Naive B cell (primary cell): ENCODE data around the gene ADAR. TPM values are rescaled to one million over a fixed set of nuclear protein-coding genes. Genes with fewer than 3 reads are reported as not detected.

ENCODE experiments used
- ATAC-seq, 2 donors: fragments of 150-1000 bp; cut with Tn5 transposase; 2 replicates each; pipeline ENCODE4 v1.10.0; 2021; ENCODE audit warnings: low read depth in 2 of 2, mild to moderate bottlenecking in 2 of 2, moderate library complexity in 2 of 2
- DNase-seq: peaks from one replicate; pipeline ENCODE4 v3.0.0; 2022
- H3K27ac Mint-ChIP-seq, 6 donors: one replicate each; pipeline ENCODE4 v1.8.0; 2020 to 2022; ENCODE audit warnings: mild to moderate bottlenecking in 6 of 6, mixed read lengths in 6 of 6, moderate library complexity in 5 of 6, inconsistent platforms in 2 of 6
- H3K27me3 Mint-ChIP-seq, 3 donors: one replicate each; pipeline ENCODE4 v1.8.0; 2021 to 2022; ENCODE audit warnings: mixed read lengths in 3 of 3, mild to moderate bottlenecking in 1 of 3
- H3K36me3 Mint-ChIP-seq, 2 donors: one replicate each; pipeline ENCODE4 v1.8.0; 2020 to 2022; ENCODE audit warnings: mixed read lengths in 2 of 2, inconsistent platforms in 1 of 2, mild to moderate bottlenecking in 1 of 2
- H3K4me1 Mint-ChIP-seq, 3 donors: one replicate each; pipeline ENCODE4 v1.8.0; 2020 to 2022; ENCODE audit warnings: mixed read lengths in 3 of 3, inconsistent platforms in 1 of 3, mild to moderate bottlenecking in 1 of 3, moderate library complexity in 1 of 3
- H3K4me3 Mint-ChIP-seq, 8 donors: one replicate each; pipeline ENCODE4 v1.8.0; 2020 to 2022; ENCODE audit warnings: mild to moderate bottlenecking in 8 of 8, mixed read lengths in 8 of 8, moderate library complexity in 8 of 8, inconsistent platforms in 2 of 8
- H3K9me3 Mint-ChIP-seq, 7 donors: one replicate each; pipeline ENCODE4 v1.8.0; 2020 to 2022; ENCODE audit warnings: mixed read lengths in 7 of 7, mild to moderate bottlenecking in 5 of 7, inconsistent platforms in 2 of 7, moderate library complexity in 1 of 7
- polyA plus RNA-seq, 6 donors: library from polyadenylated mRNA; unstranded; fragments of 300-500 nt; fragmentation: Illumina TruSeq; gene quantifications; one replicate each; pipeline ENCODE4 v1.2.3, GENCODE V29; 2021; ENCODE audit warnings: low read depth in 6 of 6

Gene ADAR
- polyA plus RNA-seq, 6 donors from 2014 or later, result 42.0 to 134 (median 95.9) TPM

- Mint-ChIP-seq H3K27ac (peak overlapping the region in 1 of 6 donors; percentile 20), H3K4me1 (peaks cover 4 to 9% (median 5%) of the 10 kb centered on the region in 3 donors), H3K36me3 (peaks cover 0 to 8% of the 10 kb centered on the region in 2 donors), H3K9me3 (peaks cover 0 to 2% (median 0%) of the 10 kb centered on the region in 7 donors), H3K27me3 (peaks cover 15 to 33% (median 31%) of the 10 kb centered on the region in 3 donors), H3K4me3 (no peak overlapping the region)
- DNase-seq (no peak), ATAC-seq (no peak)
Measured at GRCh38 chr1:154574716-154575115, 33.3 kb downstream of the ADAR start.

- Mint-ChIP-seq H3K4me1 (peaks cover 0 to 8% (median 6%) of the 10 kb centered on the region in 3 donors), H3K27ac (peak overlapping the region in 1 of 6 donors; percentile 57), H3K4me3 (no peak overlapping the region), H3K36me3 (no peaks in the 10 kb centered on the region), H3K9me3 (peaks cover 0 to 2% (median 0%) of the 10 kb centered on the region in 7 donors), H3K27me3 (peaks cover 18 to 46% (median 44%) of the 10 kb centered on the region in 3 donors)
- DNase-seq (no peak), ATAC-seq (no peak)
Measured at GRCh38 chr1:154573168-154573510, 34.8 kb downstream of the ADAR start.

DNA sequence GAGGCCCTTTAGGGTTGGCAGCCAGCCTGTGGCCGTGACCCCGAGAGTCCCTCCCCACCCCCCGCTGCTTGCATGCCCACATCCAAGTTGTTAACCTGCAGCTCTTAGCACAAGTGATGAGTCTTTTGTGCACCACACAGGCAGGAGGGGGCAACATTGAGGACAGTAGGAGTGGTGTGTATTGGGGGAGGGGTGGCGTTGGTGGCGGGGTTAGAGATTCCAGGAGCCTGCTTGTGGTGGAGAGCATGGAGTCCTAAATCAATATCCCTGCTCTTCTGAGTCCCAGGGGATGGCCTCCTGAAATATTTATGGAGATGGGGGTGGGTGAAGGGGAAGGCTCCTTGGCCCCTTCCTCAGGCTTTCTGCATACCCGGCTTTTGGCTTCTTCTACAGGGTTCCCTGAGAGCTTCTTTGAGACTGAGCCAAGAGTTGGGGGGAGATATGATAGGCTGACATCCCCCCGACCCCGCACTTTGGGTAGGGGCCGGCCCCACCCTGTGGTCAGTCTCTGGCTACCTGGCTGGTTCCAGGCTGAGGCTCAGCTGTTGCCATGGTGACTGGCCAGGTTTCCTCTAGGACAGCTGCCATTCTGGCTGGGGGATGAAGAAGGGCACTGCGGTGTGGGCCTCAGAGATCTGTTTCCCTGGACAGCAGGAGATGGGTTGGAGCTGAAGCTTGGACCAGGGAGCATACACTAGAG is 35.4 kb downstream of the ADAR start:
- peaks cover 0 to 2% of the 10 kb centered on the region in 2 donors for H3K36me3 Mint-ChIP-seq
- peaks cover 18 to 52% (median 49%) of the 10 kb centered on the region in 3 donors for H3K27me3 Mint-ChIP-seq
- ATAC-seq, result no peak
- H3K4me1 Mint-ChIP-seq, result peaks cover 4 to 11% (median 11%) of the 10 kb centered on the region in 3 donors
- H3K27ac Mint-ChIP-seq, result peak overlapping the region in 1 of 6 donors; percentile 33
- H3K9me3 Mint-ChIP-seq, result peaks cover 0 to 2% (median 0%) of the 10 kb centered on the region in 7 donors
- H3K4me3 Mint-ChIP-seq, result no peak overlapping the region
- DNase-seq, result no peak

DNA sequence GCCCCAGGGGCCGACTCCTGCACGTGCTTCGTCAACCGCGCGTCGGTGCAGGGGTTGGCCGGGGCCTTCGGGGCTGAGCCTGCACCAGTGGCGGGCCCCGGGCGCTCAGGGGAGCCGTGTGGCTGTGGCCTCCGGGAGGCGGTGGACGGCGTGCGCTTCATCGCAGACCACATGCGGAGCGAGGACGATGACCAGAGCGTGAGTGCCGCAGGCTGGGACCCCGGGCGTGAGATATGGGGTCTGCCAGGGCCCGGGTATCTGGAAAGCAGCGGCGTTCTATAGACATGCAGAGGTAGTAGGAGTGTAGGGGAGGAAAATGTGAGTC is 36.1 kb downstream of the ADAR start:
- H3K27ac Mint-ChIP-seq, result no peak overlapping the region
- H3K4me3 Mint-ChIP-seq, result no peak overlapping the region
- DNase-seq (no peak), ATAC-seq (no peak)
- peaks cover 0 to 2% (median 0%) of the 10 kb centered on the region in 7 donors for H3K9me3 Mint-ChIP-seq
- peaks cover 8 to 16% (median 15%) of the 10 kb centered on the region in 3 donors for H3K4me1 Mint-ChIP-seq
- peaks cover 0 to 5% of the 10 kb centered on the region in 2 donors for H3K36me3 Mint-ChIP-seq
- peaks cover 23 to 58% (median 56%) of the 10 kb centered on the region in 3 donors for H3K27me3 Mint-ChIP-seq

DNA sequence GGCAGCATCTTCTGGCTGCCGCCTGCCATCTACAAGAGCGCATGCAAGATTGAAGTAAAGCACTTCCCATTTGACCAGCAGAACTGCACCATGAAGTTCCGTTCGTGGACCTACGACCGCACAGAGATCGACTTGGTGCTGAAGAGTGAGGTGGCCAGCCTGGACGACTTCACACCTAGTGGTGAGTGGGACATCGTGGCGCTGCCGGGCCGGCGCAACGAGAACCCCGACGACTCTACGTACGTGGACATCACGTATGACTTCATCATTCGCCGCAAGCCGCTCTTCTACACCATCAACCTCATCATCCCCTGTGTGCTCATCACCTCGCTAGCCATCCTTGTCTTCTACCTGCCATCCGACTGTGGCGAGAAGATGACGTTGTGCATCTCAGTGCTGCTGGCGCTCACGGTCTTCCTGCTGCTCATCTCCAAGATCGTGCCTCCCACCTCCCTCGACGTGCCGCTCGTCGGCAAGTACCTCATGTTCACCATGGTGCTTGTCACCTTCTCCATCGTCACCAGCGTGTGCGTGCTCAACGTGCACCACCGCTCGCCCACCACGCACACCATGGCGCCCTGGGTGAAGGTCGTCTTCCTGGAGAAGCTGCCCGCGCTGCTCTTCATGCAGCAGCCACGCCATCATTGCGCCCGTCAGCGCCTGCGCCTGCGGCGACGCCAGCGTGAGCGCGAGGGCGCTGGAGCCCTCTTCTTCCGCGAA is 36.6 kb downstream of the ADAR start:
- peaks cover 28 to 64% (median 61%) of the 10 kb centered on the region in 3 donors for H3K27me3 Mint-ChIP-seq
- H3K9me3 Mint-ChIP-seq, result peaks cover 0 to 2% (median 0%) of the 10 kb centered on the region in 7 donors
- H3K36me3 Mint-ChIP-seq, result peaks cover 0 to 5% of the 10 kb centered on the region in 2 donors
- H3K4me1 Mint-ChIP-seq, result peaks cover 8 to 16% (median 15%) of the 10 kb centered on the region in 3 donors
- no peak for ATAC-seq
- H3K27ac Mint-ChIP-seq, result no peak overlapping the region
- no peak for DNase-seq
- H3K4me3 Mint-ChIP-seq, result no peak overlapping the region

DNA sequence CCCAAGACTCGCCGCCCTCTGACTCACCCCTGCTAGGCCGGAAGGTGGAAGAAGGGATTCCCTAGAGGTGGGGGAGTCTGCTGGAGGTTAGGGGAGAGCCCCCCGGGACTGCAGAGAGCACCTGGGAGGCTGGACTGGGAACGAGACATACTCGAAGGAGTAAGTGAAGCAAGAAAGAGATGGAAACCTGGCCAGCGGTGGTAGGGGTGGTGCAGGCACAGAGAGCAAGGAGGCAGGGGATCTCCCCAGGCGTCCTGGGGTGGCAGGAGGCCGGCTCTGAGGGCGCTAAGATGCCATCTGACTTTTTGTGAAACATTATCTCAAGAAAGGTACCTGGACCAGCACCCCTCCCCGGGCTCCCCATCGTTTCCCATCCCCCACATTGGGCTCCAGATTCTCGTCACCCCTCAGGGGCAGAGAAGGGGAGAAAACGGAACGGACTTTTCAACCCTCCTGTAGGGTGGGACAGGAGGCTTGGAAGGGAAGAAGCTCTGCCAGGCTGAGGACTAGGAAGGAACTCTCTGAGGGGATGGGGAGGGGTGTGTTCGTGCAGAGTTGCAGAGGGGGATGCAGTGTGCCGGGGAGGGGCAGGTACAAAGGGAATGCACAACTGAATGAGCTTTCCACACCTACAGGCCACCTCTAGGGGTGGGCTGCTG is 39.7 kb downstream of the ADAR start:
- H3K27me3 Mint-ChIP-seq, result peaks cover 30 to 77% (median 57%) of the 10 kb centered on the region in 3 donors
- H3K4me3 Mint-ChIP-seq, result peak overlapping the region in 2 of 8 donors; percentile 21 to 74
- H3K36me3 Mint-ChIP-seq, result peaks cover 0 to 5% of the 10 kb centered on the region in 2 donors
- peaks cover 7 to 11% (median 8%) of the 10 kb centered on the region in 3 donors for H3K4me1 Mint-ChIP-seq
- H3K9me3 Mint-ChIP-seq, result peaks cover 0 to under 1% (median 0%) of the 10 kb centered on the region in 7 donors
- no peak overlapping the region for H3K27ac Mint-ChIP-seq
- DNase-seq (no peak), ATAC-seq (no peak)

- DNase-seq (peak; percentile 69), ATAC-seq (peak; percentile 93 to 97)
- Mint-ChIP-seq H3K9me3 (no peaks in the 10 kb centered on the region), H3K4me1 (peaks cover 7 to 11% (median 8%) of the 10 kb centered on the region in 3 donors), H3K27me3 (peaks cover 28 to 70% (median 57%) of the 10 kb centered on the region in 3 donors), H3K27ac (peak within 1 kb of the TSS in 3 of 6 donors; percentile 74 to 90 (median 89)), H3K36me3 (peaks cover 0 to 5% of the 10 kb centered on the region in 2 donors), H3K4me3 (peak within 1 kb of the TSS in 4 of 8 donors; percentile 25 to 74 (median 48))
Measured at GRCh38 chr1:154567386-154568156, 40.4 kb downstream of the ADAR start, which contains the start of gene CHRNB2. TSS of gene CHRNB2 (plus strand) at chr1:154567778. CDS start at chr1:154568045, 267 bp downstream.

GRCh38 chr1:154565876-154566275 is 42.1 kb downstream of the ADAR start:
- Mint-ChIP-seq H3K27me3 (peaks cover 28 to 55% (median 43%) of the 10 kb centered on the region in 3 donors), H3K36me3 (peaks cover 0 to 5% of the 10 kb centered on the region in 2 donors), H3K27ac (no peak overlapping the region), H3K4me1 (peaks cover 7 to 11% (median 8%) of the 10 kb centered on the region in 3 donors), H3K9me3 (no peaks in the 10 kb centered on the region), H3K4me3 (no peak overlapping the region)
- ATAC-seq (no peak), DNase-seq (no peak)

- Mint-ChIP-seq H3K4me3 (peak overlapping the region; percentile 83 to 98 (median 96)), H3K36me3 (peaks cover 7 to 9% of the 10 kb centered on the region in 2 donors), H3K9me3 (no peaks in the 10 kb centered on the region), H3K27ac (peak overlapping the region; percentile 94 to 100 (median 98)), H3K27me3 (no peaks in the 10 kb centered on the region), H3K4me1 (peaks cover 24 to 43% (median 39%) of the 10 kb centered on the region in 3 donors)
- ATAC-seq (peak; percentile 44 to 50), DNase-seq (peak; percentile 80)
Measured at GRCh38 chr1:154559466-154560044, 48.4 kb downstream of the ADAR start.

GRCh38 chr1:154558720-154559465 is 49.1 kb downstream of the ADAR start:
- Mint-ChIP-seq H3K36me3 (peaks cover 9 to 12% of the 10 kb centered on the region in 2 donors), H3K4me3 (peak overlapping the region; percentile 83 to 98 (median 96)), H3K4me1 (peaks cover 24 to 45% (median 40%) of the 10 kb centered on the region in 3 donors), H3K27me3 (no peaks in the 10 kb centered on the region), H3K9me3 (no peaks in the 10 kb centered on the region), H3K27ac (peak overlapping the region; percentile 94 to 100 (median 98))
- DNase-seq, result peak; percentile 100
- ATAC-seq, result peak; percentile 88 to 91

DNA sequence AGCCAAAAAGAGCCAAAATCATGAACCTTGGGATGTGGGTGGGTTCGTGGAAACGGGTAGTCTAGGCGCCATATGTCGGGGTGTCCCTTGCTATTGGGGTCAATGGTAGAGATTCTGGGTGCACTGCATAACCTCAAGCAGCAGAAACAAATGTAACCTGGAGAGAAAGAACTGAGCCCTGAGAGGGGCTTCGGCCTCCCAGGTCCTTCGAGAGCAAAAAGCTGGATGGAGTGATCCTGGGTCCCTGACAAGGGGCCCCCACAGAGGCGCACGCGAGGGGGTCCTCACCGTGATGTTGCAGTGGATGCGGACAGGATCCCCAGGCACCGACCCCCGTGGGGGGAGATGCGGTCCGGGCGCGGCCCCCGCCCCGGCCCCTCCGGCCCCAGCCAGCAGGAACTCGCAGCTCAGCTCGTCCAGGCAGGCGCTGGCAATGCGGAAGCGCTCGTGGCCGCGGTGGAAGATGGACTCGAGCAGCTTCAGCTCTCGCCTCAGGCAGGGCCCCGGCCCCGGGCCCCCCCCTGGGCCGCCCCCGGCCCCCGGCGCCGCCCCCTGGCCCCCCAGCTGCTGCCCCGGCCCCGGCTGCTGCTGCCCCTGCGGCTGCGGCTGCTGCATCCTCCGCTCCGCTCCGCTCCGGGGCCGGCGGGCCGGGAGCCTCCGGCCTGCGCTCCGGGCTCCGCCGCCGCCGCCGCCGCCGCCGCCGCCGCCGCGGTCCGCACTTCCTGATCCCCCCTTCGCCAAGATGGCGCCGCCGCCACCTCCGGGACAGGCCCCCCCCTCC is 49.9 kb downstream of the ADAR start, which contains the start of gene UBE2Q1:
TSS of gene UBE2Q1 (minus strand) at position 724 of the 781 bp plus-strand sequence. CDS start at position 615, 109 bp downstream.
- Mint-ChIP-seq H3K27ac (peak within 1 kb of the TSS; percentile 94 to 100 (median 98)), H3K36me3 (peaks cover 9 to 20% of the 10 kb centered on the region in 2 donors), H3K4me3 (peak within 1 kb of the TSS; percentile 87 to 99 (median 98)), H3K27me3 (no peaks in the 10 kb centered on the region), H3K9me3 (no peaks in the 10 kb centered on the region), H3K4me1 (peaks cover 28 to 50% (median 40%) of the 10 kb centered on the region in 3 donors)
- DNase-seq (peak; percentile 38), ATAC-seq (peak in 1 of 2 donors; percentile 4)
